Spleen (tissue), 11 donors: Measurements from ENCODE around the gene RPS6KA2. TPM values are rescaled to one million over a fixed set of nuclear protein-coding genes. Genes with fewer than 3 reads are reported as not detected.

Source experiments
- DNase-seq: peaks from one replicate; pipeline ENCODE4 v3.0.0-alpha.2; 2020
- H3K27ac ChIP-seq, 8 donors: fragments of 200-600 bp; sonication (generic) in 7 of 8; 1 replicate in 4 of 8; 2 replicates in 4 of 8; pipeline versions ENCODE4 v1.5.0 to v1.8.0; 2016 to 2021; ENCODE audit warnings: inconsistent platforms in 4 of 8, mild to moderate bottlenecking in 4 of 8, moderate library complexity in 1 of 8
- H3K27me3 ChIP-seq, 7 donors: fragments of 200-600 bp; sonication (generic) in 6 of 7; replicated peaks in 1 of 7; 1 replicate in 4 of 7; 2 replicates in 3 of 7; pipeline versions ENCODE4 v1.5.0 to v1.8.0; 2016 to 2021; ENCODE audit warnings: inconsistent platforms in 3 of 7, mild to moderate bottlenecking in 1 of 7
- H3K36me3 ChIP-seq, 6 donors: fragments of 200-600 bp; sonication (generic) in 5 of 6; 1 replicate in 4 of 6; 2 replicates in 2 of 6; pipeline versions ENCODE4 v1.5.0 to v1.8.0; 2016 to 2021; ENCODE audit warnings: inconsistent platforms in 2 of 6
- H3K4me1 ChIP-seq, 6 donors: fragments of 200-600 bp; sonication (generic) in 5 of 6; 1 replicate in 3 of 6; 2 replicates in 3 of 6; pipeline versions ENCODE4 v1.5.0 to v1.8.0; 2016 to 2021; ENCODE audit warnings: inconsistent platforms in 3 of 6
- H3K4me3 ChIP-seq, 8 donors: fragments of 200-600 bp; sonication (generic) in 7 of 8; 1 replicate in 4 of 8; 2 replicates in 4 of 8; pipeline versions ENCODE4 v1.5.0 to v1.8.0; 2016 to 2021; ENCODE audit warnings: inconsistent platforms in 4 of 8, mild to moderate bottlenecking in 4 of 8, moderate library complexity in 2 of 8
- H3K9me3 ChIP-seq, 8 donors: fragments of 200-600 bp; sonication (generic) in 7 of 8; 1 replicate in 4 of 8; 2 replicates in 4 of 8; pipeline versions ENCODE4 v1.5.0 to v1.8.0; 2016 to 2021; ENCODE audit warnings: inconsistent platforms in 4 of 8
- POLR2A ChIP-seq, 3 donors: fragments of 450-650 bp; IDR thresholded peaks; one replicate each; pipeline ENCODE4 v1.5.1; 2017; ENCODE audit warnings: antibody characterized with exemption in 3 of 3, mild to moderate bottlenecking in 1 of 3
- POLR2AphosphoS5 ChIP-seq, 3 donors: sonication (generic); formaldehyde crosslinking; IDR thresholded peaks; one replicate each; pipeline ENCODE4 v1.5.1; 2017; ENCODE audit warnings: antibody characterized with exemption in 3 of 3
- WGBS, 5 donors: extraction: QIAGEN DNeasy Blood & Tissue Kit in 3 of 5; methylation state at CpG; one replicate each; pipeline versions ENCODE4 v1.1.5 to v1.1.7; 2013 to 2018; 5-methylcytosine and 5-hydroxymethylcytosine counted together
- intact Hi-C: fragments of 100-400 bp; cut with DNase I; formaldehyde crosslinking; loops from one replicate; pipeline ENCODE4 v1.15.0; 2023; ENCODE audit warnings: low total_unique reads
- polyA plus RNA-seq, 3 donors: library from polyadenylated mRNA; stranded (reverse); fragments of 200-250 nt; gene quantifications; one replicate each; pipeline ENCODE4 v1.2.1, GENCODE V29; 2013
- total RNA-seq, 7 donors: library from RNA; depleted of rRNA in 3 of 7; stranded (reverse); fragments of >200 nt in 3 of 7; fragmentation: NEBNext Ultra II Directional in 4 of 7; extraction: Animal tissue kit (Norgen Biotek cat#: 25700) in 4 of 7; gene quantifications; one replicate each; pipeline versions ENCODE4 v1.1.0 to v1.2.1, GENCODE V29; 2016 to 2021
- TF ChIP-seq, protein P1 (sequence below), 11 experiments: fragments of 200-600 bp in 7 of 11; fragments of 450-650 bp in 4 of 11; sonication (generic) in 4 of 11; IDR thresholded peaks in 8 of 11; conservative IDR thresholded peaks in 3 of 11; 1 replicate in 7 of 11; 2 replicates in 4 of 11; pipeline versions ENCODE4 v1.4.0 to v1.8.0; 2016 to 2021; ENCODE audit warnings: antibody characterized with exemption in 11 of 11, inconsistent platforms in 4 of 11, mild to moderate bottlenecking in 1 of 11
- donor health status: healthy with polysubstance abuse.
- donor health status: DM: no; HTN: no; CAD: no; lungs with moderate emphysema.
- donor health status: DM: no; HTN: no; CAD: no.
- donor health status: Bipolar disorder and iron deficiency.
- donor health status: healthy.
- donor health status: DM: no; HTN: no; CAD: no.
- donor health status: DM: yes; HTN: yes; CAD: no.

RPS6KA2 gene
- total and polyA plus RNA-seq, 10 donors = 7.6 to 123 (median 58.1) TPM

- Histone ChIP-seq H3K4me1 (peaks cover 0 to 8% (median 0%) of the 10 kb centered on the region in 6 donors), H3K4me3 (no peak overlapping the region), H3K9me3 (no peaks in the 10 kb centered on the region), H3K27me3 (no peaks in the 10 kb centered on the region), H3K27ac (no peak overlapping the region), H3K36me3 (peaks cover 0 to 5% (median 0%) of the 10 kb centered on the region in 6 donors)
- TF ChIP-seq POLR2A (IDR thresholded peaks at IDR 0.05) = no peak
- no peak for TF ChIP-seq POLR2AphosphoS5 (IDR thresholded peaks at IDR 0.05)
- TF ChIP-seq, protein P1, sequence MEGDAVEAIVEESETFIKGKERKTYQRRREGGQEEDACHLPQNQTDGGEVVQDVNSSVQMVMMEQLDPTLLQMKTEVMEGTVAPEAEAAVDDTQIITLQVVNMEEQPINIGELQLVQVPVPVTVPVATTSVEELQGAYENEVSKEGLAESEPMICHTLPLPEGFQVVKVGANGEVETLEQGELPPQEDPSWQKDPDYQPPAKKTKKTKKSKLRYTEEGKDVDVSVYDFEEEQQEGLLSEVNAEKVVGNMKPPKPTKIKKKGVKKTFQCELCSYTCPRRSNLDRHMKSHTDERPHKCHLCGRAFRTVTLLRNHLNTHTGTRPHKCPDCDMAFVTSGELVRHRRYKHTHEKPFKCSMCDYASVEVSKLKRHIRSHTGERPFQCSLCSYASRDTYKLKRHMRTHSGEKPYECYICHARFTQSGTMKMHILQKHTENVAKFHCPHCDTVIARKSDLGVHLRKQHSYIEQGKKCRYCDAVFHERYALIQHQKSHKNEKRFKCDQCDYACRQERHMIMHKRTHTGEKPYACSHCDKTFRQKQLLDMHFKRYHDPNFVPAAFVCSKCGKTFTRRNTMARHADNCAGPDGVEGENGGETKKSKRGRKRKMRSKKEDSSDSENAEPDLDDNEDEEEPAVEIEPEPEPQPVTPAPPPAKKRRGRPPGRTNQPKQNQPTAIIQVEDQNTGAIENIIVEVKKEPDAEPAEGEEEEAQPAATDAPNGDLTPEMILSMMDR (IDR thresholded peaks at IDR 0.05 in 8 of 11, conservative IDR thresholded peaks at IDR 0.05 in 3 of 11) = no peak
- WGBS, 5 donors = 89 to 97% (median 94%) methylated on average over 1 of the region's 1 CpG
- intact Hi-C loops = no loop called here
- DNase-seq = no peak
These were observed 252.0 kb downstream of the RPS6KA2 start for GRCh38 chr6:166375013-166375412.

DNA sequence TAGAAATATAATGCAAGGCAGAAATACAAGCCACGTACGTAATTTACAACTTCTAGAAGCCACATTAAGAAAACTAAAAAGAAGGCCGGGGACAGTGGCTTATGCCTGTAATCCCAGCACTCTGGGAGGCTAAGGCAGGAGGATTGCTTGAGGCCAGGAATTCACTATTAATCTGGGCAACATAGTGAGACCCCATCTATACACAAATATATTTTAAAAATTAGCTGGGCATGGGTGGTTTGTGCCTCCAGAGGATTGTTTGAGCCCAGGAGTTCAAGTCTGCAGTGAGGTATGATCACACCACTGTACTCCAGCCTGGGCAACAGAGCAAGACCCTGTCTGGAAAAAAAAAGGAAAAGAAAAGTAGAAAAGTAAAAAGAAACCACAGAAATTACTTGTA is 256.6 kb downstream of the RPS6KA2 start:
- H3K27me3 ChIP-seq = no peaks in the 10 kb centered on the region

DNA sequence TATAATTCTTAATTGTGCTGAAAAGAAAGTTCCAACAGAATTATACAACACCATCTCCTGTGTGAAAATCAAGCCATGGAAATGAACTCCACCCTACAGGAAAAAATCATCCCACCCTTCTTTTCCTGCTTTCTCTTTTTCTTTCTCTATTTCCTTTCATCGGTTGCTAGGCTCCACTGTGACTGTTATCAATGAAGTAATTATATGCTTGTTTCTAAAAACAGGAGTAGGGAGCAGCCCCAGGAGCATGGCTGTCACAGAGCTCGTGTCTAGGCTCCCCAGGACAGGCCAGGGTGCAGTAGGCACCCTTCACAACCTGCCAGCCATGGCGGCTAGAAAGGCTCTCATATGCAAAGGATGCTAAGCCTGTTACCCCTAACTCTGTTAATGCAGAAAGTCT is 257.3 kb downstream of the RPS6KA2 start:
- H3K9me3 ChIP-seq = no peaks in the 10 kb centered on the region
- H3K4me3 ChIP-seq = no peak overlapping the region
- H3K27me3 ChIP-seq = no peaks in the 10 kb centered on the region
- intact Hi-C loops = no loop called here
- peaks cover 0 to 52% (median 2%) of the 10 kb centered on the region in 6 donors for H3K36me3 ChIP-seq
- H3K27ac ChIP-seq = no peak overlapping the region
- TF ChIP-seq POLR2A (IDR thresholded peaks at IDR 0.05) = no peak
- no peak for DNase-seq
- WGBS, 5 donors = 70 to 87% (median 73%) methylated on average over 3 of the region's 3 CpGs
- no peaks in the 10 kb centered on the region for H3K4me1 ChIP-seq

More for the DNA sequence above, 256.6 kb downstream of the RPS6KA2 start:
- DNase-seq = no peak
- Histone ChIP-seq H3K36me3 (peaks cover 0 to 45% (median 0%) of the 10 kb centered on the region in 6 donors), H3K4me3 (no peak overlapping the region), H3K9me3 (no peaks in the 10 kb centered on the region), H3K4me1 (no peaks in the 10 kb centered on the region), H3K27ac (no peak overlapping the region)
- TF ChIP-seq, protein P1 (IDR thresholded peaks at IDR 0.05 in 8 of 11, conservative IDR thresholded peaks at IDR 0.05 in 3 of 11) = no peak
- TF ChIP-seq POLR2AphosphoS5 (IDR thresholded peaks at IDR 0.05) (no peak), POLR2A (IDR thresholded peaks at IDR 0.05) (no peak)
- WGBS, 5 donors = 94 to 96% (median 94%) methylated on average over 3 of the region's 3 CpGs
- intact Hi-C loops = no loop called here

- DNase-seq = no peak
- H3K36me3 ChIP-seq = peaks cover 0 to 80% (median 15%) of the 10 kb centered on the region in 6 donors
- TF ChIP-seq POLR2A (IDR thresholded peaks at IDR 0.05) (no peak), POLR2AphosphoS5 (IDR thresholded peaks at IDR 0.05) (no peak)
- TF ChIP-seq, protein P1 (IDR thresholded peaks at IDR 0.05 in 8 of 11, conservative IDR thresholded peaks at IDR 0.05 in 3 of 11) = no peak
- intact Hi-C loops = no loop called here
- H3K4me1 ChIP-seq = peaks cover 0 to 9% (median 0%) of the 10 kb centered on the region in 6 donors
- no peaks in the 10 kb centered on the region for H3K9me3 ChIP-seq
- no peaks in the 10 kb centered on the region for H3K27me3 ChIP-seq
- H3K27ac ChIP-seq = no peak overlapping the region
- no peak overlapping the region for H3K4me3 ChIP-seq
- WGBS, 5 donors = 78 to 99% (median 95%) methylated on average over 3 of the region's 3 CpGs
These were observed 260.1 kb downstream of the RPS6KA2 start for GRCh38 chr6:166366921-166367320.

- Histone ChIP-seq H3K4me3 (no peak overlapping the region), H3K27ac (peak overlapping the region in 4 of 8 donors; percentile 2 to 57 (median 24)), H3K36me3 (peaks cover 0 to 80% (median 15%) of the 10 kb centered on the region in 6 donors), H3K4me1 (peaks cover 0 to 12% (median 0%) of the 10 kb centered on the region in 6 donors), H3K9me3 (no peaks in the 10 kb centered on the region), H3K27me3 (no peaks in the 10 kb centered on the region)
- intact Hi-C loops = no loop called here
- 86 to 92% (median 89%) methylated on average over 6 of the region's 6 CpGs for WGBS, 5 donors
- no peak for DNase-seq
- TF ChIP-seq, protein P1 (IDR thresholded peaks at IDR 0.05 in 8 of 11, conservative IDR thresholded peaks at IDR 0.05 in 3 of 11) = no peak
- TF ChIP-seq POLR2AphosphoS5 (IDR thresholded peaks at IDR 0.05) = no peak
- TF ChIP-seq POLR2A (IDR thresholded peaks at IDR 0.05) = no peak
These were observed 261.2 kb downstream of the RPS6KA2 start for GRCh38 chr6:166365806-166366205.
